ENCODE data around the gene ST14.

GRCh38 chr11:130181295-130182272 is 22.0 kb downstream of the ST14 start:
- TF ChIP-seq EZH2 (IDR thresholded peaks at IDR 0.05; ENCODE audit: insufficient read depth, poor library complexity, severe bottlenecking) (no peak), EZH2phosphoT487 (IDR thresholded peaks at IDR 0.05; ENCODE audit: insufficient read depth, low read depth) (no peak)
